HFF-Myc (cell line): ENCODE results near the gene TET3.
A peak's percentile ranks its signal among the peaks of the same experiment; 100 is the strongest.

Experiments
- DNase-seq: peaks from one replicate; pipeline ENCODE4 v3.0.0-alpha.2; 2011; ENCODE audit warnings: low read depth; ENCODE audit errors: extremely low read depth
- H3K4me3 ChIP-seq: replicated peaks from 2 replicates; pipeline ENCODE4 v1.5.1; 2011; ENCODE audit warnings: low read depth, mild to moderate bottlenecking, control low read depth, low read length
- TF ChIP-seq, protein P1 (sequence below): IDR thresholded peaks from 2 replicates; pipeline ENCODE4 v1.5.1; 2012; ENCODE audit warnings: mild to moderate bottlenecking, low read depth, low read length, control low read depth; ENCODE audit errors: missing control alignments

Gene TET3

GRCh38 chr2:74029714-74030397, 45.1 kb downstream of the TET3 start:
- no peak overlapping the region for H3K4me3 ChIP-seq
- no peak for DNase-seq
- TF ChIP-seq, protein P1, sequence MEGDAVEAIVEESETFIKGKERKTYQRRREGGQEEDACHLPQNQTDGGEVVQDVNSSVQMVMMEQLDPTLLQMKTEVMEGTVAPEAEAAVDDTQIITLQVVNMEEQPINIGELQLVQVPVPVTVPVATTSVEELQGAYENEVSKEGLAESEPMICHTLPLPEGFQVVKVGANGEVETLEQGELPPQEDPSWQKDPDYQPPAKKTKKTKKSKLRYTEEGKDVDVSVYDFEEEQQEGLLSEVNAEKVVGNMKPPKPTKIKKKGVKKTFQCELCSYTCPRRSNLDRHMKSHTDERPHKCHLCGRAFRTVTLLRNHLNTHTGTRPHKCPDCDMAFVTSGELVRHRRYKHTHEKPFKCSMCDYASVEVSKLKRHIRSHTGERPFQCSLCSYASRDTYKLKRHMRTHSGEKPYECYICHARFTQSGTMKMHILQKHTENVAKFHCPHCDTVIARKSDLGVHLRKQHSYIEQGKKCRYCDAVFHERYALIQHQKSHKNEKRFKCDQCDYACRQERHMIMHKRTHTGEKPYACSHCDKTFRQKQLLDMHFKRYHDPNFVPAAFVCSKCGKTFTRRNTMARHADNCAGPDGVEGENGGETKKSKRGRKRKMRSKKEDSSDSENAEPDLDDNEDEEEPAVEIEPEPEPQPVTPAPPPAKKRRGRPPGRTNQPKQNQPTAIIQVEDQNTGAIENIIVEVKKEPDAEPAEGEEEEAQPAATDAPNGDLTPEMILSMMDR = no peak

DNA sequence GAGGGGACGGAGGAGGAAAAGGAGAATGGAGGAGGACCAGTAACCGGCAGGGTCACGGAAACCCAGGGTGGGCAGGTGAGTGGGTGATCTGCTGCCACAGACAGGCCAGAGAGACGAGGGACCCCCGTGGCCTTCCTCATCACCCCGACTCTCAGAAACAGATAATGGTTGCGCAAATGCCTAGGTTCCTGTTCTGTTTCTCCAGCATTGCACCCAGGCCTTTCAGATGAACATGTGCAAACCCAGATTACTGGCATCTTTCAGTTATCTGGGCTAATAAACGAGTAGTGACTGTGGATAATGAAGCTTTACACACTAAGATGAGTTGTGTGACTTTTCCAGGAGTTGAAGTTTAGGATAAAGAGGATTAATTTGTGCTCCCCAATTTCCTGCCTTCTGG, 46.5 kb downstream of the TET3 start:
- H3K4me3 ChIP-seq = no peak overlapping the region
- TF ChIP-seq, protein P1 = no peak
- no peak for DNase-seq

DNA sequence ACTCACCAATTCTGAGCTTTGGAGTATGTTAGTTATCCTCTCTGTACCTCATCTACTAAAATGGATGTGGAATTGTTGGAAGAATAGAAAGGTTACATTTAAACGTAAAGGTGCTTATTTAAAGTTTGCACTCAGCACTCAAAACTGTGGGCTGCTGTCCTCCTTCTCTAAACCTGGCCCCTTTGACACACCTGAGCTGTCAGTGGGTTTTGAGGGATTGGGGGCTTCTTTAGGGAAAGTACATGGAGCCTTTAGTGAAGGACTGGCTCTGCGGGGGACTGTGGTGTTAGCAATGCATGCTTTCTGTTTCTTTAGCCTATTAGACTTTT, 47.2 kb downstream of the TET3 start:
- TF ChIP-seq, protein P1 = no peak
- no peak for DNase-seq
- H3K4me3 ChIP-seq = peak overlapping the region; percentile 8

DNA sequence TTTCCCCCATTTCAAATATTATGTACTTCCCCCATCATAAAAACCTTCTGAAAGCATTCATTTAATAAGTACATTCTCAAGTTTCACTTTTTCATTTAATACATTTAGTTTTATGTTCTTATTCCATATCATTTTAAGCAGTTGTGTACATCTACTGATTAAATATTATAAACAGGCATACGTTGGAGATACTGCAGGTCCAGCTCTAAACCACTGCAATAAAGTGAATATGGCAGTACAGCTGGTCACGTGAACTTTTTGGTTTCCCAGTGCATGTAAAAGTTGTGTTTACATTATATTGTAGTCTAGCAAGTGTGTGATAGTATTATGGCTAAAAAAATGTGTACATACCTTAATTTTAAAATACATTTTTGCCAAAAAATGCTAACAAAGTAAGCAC, 48.7 kb downstream of the TET3 start:
- DNase-seq = no peak
- no peak overlapping the region for H3K4me3 ChIP-seq
- TF ChIP-seq, protein P1 = no peak
